H1 (cell line): ENCODE data around the gene MRGPRX2. TPM values are rescaled to one million over a fixed set of nuclear protein-coding genes. Genes with fewer than 3 reads are reported as not detected.

ENCODE experiments used
- polyA plus RNA-seq, 7 experiments: library from polyadenylated mRNA; depleted of rRNA in 3 of 7; stranded (reverse) in 5 of 7; unstranded in 2 of 7; fragments of >200 nt in 5 of 7; fragments of 200-250 nt in 2 of 7; gene quantifications; 1 replicate in 5 of 7; 2 replicates in 1 of 7; 4 replicates in 1 of 7; pipeline versions ENCODE4 v1.2.1 to v1.2.3, GENCODE V29; 2011 to 2013; ENCODE audit warnings: missing spikeins in 2 of 7, mixed read lengths in 2 of 7
- total RNA-seq: library from RNA; stranded (reverse); fragmentation: NEBNext Ultra II Directional; extraction: Animal tissue kit (Norgen Biotek cat#: 25700); gene quantifications from 2 replicates; pipeline ENCODE4 v1.2.1, GENCODE V29; 2021
- TF ChIP-seq, protein P1 (sequence below): fragments of 300-600 bp; sonication (generic); IDR thresholded peaks from 2 replicates; pipeline ENCODE4 v1.7.1; 2012; ENCODE audit warnings: low read length, moderate library complexity, mild to moderate bottlenecking, inconsistent platforms; ENCODE audit not compliant: insufficient replicate concordance

MRGPRX2 gene
- total and polyA plus RNA-seq, 2 of the 8 experiments (the other 6 are each of a cell fraction or from before 2014, with no cell fraction given): not detected

DNA sequence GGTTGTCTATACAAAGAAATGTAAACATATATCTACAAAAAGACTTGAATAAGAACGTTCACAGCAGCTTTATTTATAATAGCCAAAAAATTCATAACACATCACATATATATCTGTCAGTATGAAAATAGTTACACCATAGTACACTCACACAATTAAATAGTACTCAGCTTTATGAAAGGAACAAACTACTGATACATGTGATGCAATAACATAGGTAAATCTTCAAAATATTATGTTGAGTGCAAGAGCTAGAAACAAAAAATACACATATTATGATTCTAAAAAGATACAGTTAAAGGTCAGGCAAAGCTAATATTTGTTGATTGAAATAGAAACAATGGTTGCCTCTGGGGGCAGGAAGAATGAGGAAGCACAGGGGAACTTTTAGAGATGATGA is 6.6 kb downstream of the MRGPRX2 start (continued):
- TF ChIP-seq, protein P1, sequence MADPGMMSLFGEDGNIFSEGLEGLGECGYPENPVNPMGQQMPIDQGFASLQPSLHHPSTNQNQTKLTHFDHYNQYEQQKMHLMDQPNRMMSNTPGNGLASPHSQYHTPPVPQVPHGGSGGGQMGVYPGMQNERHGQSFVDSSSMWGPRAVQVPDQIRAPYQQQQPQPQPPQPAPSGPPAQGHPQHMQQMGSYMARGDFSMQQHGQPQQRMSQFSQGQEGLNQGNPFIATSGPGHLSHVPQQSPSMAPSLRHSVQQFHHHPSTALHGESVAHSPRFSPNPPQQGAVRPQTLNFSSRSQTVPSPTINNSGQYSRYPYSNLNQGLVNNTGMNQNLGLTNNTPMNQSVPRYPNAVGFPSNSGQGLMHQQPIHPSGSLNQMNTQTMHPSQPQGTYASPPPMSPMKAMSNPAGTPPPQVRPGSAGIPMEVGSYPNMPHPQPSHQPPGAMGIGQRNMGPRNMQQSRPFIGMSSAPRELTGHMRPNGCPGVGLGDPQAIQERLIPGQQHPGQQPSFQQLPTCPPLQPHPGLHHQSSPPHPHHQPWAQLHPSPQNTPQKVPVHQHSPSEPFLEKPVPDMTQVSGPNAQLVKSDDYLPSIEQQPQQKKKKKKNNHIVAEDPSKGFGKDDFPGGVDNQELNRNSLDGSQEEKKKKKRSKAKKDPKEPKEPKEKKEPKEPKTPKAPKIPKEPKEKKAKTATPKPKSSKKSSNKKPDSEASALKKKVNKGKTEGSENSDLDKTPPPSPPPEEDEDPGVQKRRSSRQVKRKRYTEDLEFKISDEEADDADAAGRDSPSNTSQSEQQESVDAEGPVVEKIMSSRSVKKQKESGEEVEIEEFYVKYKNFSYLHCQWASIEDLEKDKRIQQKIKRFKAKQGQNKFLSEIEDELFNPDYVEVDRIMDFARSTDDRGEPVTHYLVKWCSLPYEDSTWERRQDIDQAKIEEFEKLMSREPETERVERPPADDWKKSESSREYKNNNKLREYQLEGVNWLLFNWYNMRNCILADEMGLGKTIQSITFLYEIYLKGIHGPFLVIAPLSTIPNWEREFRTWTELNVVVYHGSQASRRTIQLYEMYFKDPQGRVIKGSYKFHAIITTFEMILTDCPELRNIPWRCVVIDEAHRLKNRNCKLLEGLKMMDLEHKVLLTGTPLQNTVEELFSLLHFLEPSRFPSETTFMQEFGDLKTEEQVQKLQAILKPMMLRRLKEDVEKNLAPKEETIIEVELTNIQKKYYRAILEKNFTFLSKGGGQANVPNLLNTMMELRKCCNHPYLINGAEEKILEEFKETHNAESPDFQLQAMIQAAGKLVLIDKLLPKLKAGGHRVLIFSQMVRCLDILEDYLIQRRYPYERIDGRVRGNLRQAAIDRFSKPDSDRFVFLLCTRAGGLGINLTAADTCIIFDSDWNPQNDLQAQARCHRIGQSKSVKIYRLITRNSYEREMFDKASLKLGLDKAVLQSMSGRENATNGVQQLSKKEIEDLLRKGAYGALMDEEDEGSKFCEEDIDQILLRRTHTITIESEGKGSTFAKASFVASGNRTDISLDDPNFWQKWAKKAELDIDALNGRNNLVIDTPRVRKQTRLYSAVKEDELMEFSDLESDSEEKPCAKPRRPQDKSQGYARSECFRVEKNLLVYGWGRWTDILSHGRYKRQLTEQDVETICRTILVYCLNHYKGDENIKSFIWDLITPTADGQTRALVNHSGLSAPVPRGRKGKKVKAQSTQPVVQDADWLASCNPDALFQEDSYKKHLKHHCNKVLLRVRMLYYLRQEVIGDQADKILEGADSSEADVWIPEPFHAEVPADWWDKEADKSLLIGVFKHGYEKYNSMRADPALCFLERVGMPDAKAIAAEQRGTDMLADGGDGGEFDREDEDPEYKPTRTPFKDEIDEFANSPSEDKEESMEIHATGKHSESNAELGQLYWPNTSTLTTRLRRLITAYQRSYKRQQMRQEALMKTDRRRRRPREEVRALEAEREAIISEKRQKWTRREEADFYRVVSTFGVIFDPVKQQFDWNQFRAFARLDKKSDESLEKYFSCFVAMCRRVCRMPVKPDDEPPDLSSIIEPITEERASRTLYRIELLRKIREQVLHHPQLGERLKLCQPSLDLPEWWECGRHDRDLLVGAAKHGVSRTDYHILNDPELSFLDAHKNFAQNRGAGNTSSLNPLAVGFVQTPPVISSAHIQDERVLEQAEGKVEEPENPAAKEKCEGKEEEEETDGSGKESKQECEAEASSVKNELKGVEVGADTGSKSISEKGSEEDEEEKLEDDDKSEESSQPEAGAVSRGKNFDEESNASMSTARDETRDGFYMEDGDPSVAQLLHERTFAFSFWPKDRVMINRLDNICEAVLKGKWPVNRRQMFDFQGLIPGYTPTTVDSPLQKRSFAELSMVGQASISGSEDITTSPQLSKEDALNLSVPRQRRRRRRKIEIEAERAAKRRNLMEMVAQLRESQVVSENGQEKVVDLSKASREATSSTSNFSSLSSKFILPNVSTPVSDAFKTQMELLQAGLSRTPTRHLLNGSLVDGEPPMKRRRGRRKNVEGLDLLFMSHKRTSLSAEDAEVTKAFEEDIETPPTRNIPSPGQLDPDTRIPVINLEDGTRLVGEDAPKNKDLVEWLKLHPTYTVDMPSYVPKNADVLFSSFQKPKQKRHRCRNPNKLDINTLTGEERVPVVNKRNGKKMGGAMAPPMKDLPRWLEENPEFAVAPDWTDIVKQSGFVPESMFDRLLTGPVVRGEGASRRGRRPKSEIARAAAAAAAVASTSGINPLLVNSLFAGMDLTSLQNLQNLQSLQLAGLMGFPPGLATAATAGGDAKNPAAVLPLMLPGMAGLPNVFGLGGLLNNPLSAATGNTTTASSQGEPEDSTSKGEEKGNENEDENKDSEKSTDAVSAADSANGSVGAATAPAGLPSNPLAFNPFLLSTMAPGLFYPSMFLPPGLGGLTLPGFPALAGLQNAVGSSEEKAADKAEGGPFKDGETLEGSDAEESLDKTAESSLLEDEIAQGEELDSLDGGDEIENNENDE: no peak
